Tibial nerve (tissue), 3 donors: ENCODE measurements around the gene WDR64.

Experiments used
- POLR2A ChIP-seq, 2 donors: fragments of 450-650 bp; IDR thresholded peaks; one replicate each; pipeline ENCODE4 v1.6.1; 2017; ENCODE audit warnings: antibody characterized with exemption in 2 of 2, mild to moderate bottlenecking in 2 of 2, moderate library complexity in 2 of 2
- TF ChIP-seq, protein P1 (sequence below), 5 experiments: fragments of 200-600 bp in 3 of 5; fragments of 450-650 bp in 2 of 5; sonication (generic) in 3 of 5; IDR thresholded peaks; one replicate each; pipeline ENCODE4 v1.5.1; 2016 to 2019; ENCODE audit warnings: antibody characterized with exemption in 5 of 5, mild to moderate bottlenecking in 3 of 5, moderate library complexity in 2 of 5

DNA sequence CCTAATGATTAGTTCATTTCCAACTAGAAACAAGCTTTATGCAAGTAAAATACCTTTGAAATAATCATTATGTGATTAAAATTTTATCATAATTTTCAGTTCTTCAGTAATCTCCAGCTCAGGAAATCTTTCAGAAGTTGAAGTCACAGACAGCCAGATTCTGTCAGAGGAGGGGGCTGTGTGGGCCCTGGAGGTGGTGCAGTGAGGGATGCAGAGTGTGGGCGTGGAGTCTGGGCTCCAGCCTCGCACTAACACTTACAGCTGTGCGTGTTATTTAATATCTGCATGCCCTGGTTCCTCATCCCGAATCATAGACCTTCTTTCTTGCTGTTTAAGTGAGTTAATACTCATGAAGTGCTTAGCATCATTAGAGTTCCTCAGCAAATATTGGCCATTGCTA is 23.9 kb downstream of the WDR64 start:
- TF ChIP-seq, protein P1, sequence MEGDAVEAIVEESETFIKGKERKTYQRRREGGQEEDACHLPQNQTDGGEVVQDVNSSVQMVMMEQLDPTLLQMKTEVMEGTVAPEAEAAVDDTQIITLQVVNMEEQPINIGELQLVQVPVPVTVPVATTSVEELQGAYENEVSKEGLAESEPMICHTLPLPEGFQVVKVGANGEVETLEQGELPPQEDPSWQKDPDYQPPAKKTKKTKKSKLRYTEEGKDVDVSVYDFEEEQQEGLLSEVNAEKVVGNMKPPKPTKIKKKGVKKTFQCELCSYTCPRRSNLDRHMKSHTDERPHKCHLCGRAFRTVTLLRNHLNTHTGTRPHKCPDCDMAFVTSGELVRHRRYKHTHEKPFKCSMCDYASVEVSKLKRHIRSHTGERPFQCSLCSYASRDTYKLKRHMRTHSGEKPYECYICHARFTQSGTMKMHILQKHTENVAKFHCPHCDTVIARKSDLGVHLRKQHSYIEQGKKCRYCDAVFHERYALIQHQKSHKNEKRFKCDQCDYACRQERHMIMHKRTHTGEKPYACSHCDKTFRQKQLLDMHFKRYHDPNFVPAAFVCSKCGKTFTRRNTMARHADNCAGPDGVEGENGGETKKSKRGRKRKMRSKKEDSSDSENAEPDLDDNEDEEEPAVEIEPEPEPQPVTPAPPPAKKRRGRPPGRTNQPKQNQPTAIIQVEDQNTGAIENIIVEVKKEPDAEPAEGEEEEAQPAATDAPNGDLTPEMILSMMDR (IDR thresholded peaks at IDR 0.05) = no peak
- no peak for TF ChIP-seq POLR2A (IDR thresholded peaks at IDR 0.05)
